DMS153 treated with DMSO at 0.1 percent for 48 hours (cell line): ENCODE data around the gene XPNPEP3.

Experiments used
- DNase-seq: peaks from one replicate; lab custom pipeline; 2025; ENCODE audit not compliant: unreplicated experiment; lab: John Stamatoyannopoulos, UW

Gene XPNPEP3

GRCh38 chr22:40928657-40929056 lies 71.7 kb downstream of the XPNPEP3 start:
- DNase-seq, result no peak

- DNase-seq, result no peak
Observed at GRCh38 chr22:40932396-40932795, 75.4 kb downstream of the XPNPEP3 start.

GRCh38 chr22:40939202-40939601 lies 82.3 kb downstream of the XPNPEP3 start:
- no peak for DNase-seq

GRCh38 chr22:40950962-40951794 lies 94.2 kb downstream of the XPNPEP3 start, which contains the start of gene RBX1:
TSS of gene RBX1 (plus strand) at chr22:40951378. CDS start at chr22:40951399, 21 bp downstream.
- peak; percentile 95 for DNase-seq

GRCh38 chr22:40951795-40952605 lies 95.1 kb downstream of the XPNPEP3 start:
- DNase-seq, result no peak

- no peak for DNase-seq
Observed at GRCh38 chr22:40953471-40953870, 96.5 kb downstream of the XPNPEP3 start.

- no peak for DNase-seq
Observed at GRCh38 chr22:40954113-40954512, 97.2 kb downstream of the XPNPEP3 start.

- no peak for DNase-seq
Observed at GRCh38 chr22:40955571-40955970, 98.6 kb downstream of the XPNPEP3 start.

- DNase-seq, result no peak
Observed at GRCh38 chr22:40957601-40958000, 100.7 kb downstream of the XPNPEP3 start.

GRCh38 chr22:40958299-40958698 lies 101.4 kb downstream of the XPNPEP3 start:
- DNase-seq, result no peak

GRCh38 chr22:40960145-40960544 lies 103.2 kb downstream of the XPNPEP3 start:
- no peak for DNase-seq

- DNase-seq, result no peak
Observed at GRCh38 chr22:40965936-40966725, 109.2 kb downstream of the XPNPEP3 start.

- DNase-seq, result no peak
Observed at GRCh38 chr22:40966726-40967085, 109.8 kb downstream of the XPNPEP3 start.

- DNase-seq, result no peak
Observed at GRCh38 chr22:40967111-40967760, 110.3 kb downstream of the XPNPEP3 start.

GRCh38 chr22:40972587-40972986 lies 115.6 kb downstream of the XPNPEP3 start:
- no peak for DNase-seq

- no peak for DNase-seq
Observed at GRCh38 chr22:40973144-40973543, 116.2 kb downstream of the XPNPEP3 start.

GRCh38 chr22:40975366-40975765 lies 118.4 kb downstream of the XPNPEP3 start:
- no peak for DNase-seq

GRCh38 chr22:40976866-40977700 lies 120.1 kb downstream of the XPNPEP3 start:
- no peak for DNase-seq

- DNase-seq, result no peak
Observed at GRCh38 chr22:40979198-40979597, 122.2 kb downstream of the XPNPEP3 start.

GRCh38 chr22:40979871-40980270 lies 122.9 kb downstream of the XPNPEP3 start:
- DNase-seq, result no peak
